Left lung (tissue), 10 donors: ENCODE results near the gene GULP1. TPM values are rescaled to one million over a fixed set of nuclear protein-coding genes. Genes with fewer than 3 reads are reported as not detected.
A peak's percentile ranks its signal among the peaks of the same experiment; 100 is the strongest.

Source experiments
- ATAC-seq: fragments of 200-7000 bp; cut with Tn5 transposase; one replicate; pipeline ENCODE4 v1.9.1; 2020; ENCODE audit warnings: moderate library complexity
- DNase-seq, 4 donors: peaks; one replicate each; pipeline ENCODE4 v3.0.0-alpha.2; 2013 to 2020
- H3K27ac ChIP-seq, 2 donors: fragments of 200-600 bp; sonication (generic) in 1 of 2; one replicate each; pipeline versions ENCODE4 v1.5.0 to v1.8.0; 2020 to 2021
- H3K27me3 ChIP-seq, 2 donors: fragments of 200-600 bp; sonication (generic) in 1 of 2; one replicate each; pipeline versions ENCODE4 v1.5.0 to v1.8.0; 2020 to 2021
- H3K36me3 ChIP-seq, 2 donors: fragments of 200-600 bp; sonication (generic) in 1 of 2; one replicate each; pipeline versions ENCODE4 v1.5.0 to v1.8.0; 2020 to 2021
- H3K4me1 ChIP-seq, 2 donors: fragments of 200-600 bp; one replicate each; pipeline ENCODE4 v1.8.0; 2021
- H3K4me3 ChIP-seq, 2 donors: fragments of 200-600 bp; sonication (generic) in 1 of 2; one replicate each; pipeline versions ENCODE4 v1.5.0 to v1.8.0; 2020 to 2021; ENCODE audit warnings: mild to moderate bottlenecking in 1 of 2
- H3K9me3 ChIP-seq, 2 donors: fragments of 200-600 bp; sonication (generic) in 1 of 2; one replicate each; pipeline versions ENCODE4 v1.5.0 to v1.8.0; 2020 to 2021
- CTCF ChIP-seq, 2 donors: fragments of 200-600 bp; sonication (generic) in 1 of 2; IDR thresholded peaks; one replicate each; pipeline versions ENCODE4 v1.5.0 to v1.8.0; 2021; ENCODE audit warnings: antibody characterized with exemption in 2 of 2
- intact Hi-C, 2 donors: fragments of 100-400 bp; cut with DNase I; formaldehyde crosslinking; loops; one replicate each; pipeline versions ENCODE4 v1.11.2 to v1.14.2; 2022
- polyA plus RNA-seq, 6 donors: library from polyadenylated mRNA; unstranded; fragments of 120-200 nt; gene quantifications; one replicate each; pipeline ENCODE4 v1.2.1, GENCODE V29; 2013; ENCODE audit not compliant: insufficient read length in 6 of 6
- total RNA-seq, 2 donors: library from RNA; stranded (reverse); fragmentation: NEBNext Ultra II Directional; extraction: Animal tissue kit (Norgen Biotek cat#: 25700); gene quantifications; one replicate each; pipeline ENCODE4 v1.2.1, GENCODE V29; 2021
- donor health status: DM: no; HTN: yes; CAD: no.
- donor health status: DM: no; HTN: no; CAD: no.

Gene GULP1
- total and polyA plus RNA-seq, 8 donors = 27.5 to 120 (median 85.4) TPM

- no peak for ATAC-seq
- no peaks in the 10 kb centered on the region for H3K4me1 ChIP-seq
- no peak overlapping the region for H3K27ac ChIP-seq
- TF ChIP-seq CTCF (IDR thresholded peaks at IDR 0.05) = no peak
- intact Hi-C loops = no loop called here
- no peaks in the 10 kb centered on the region for H3K36me3 ChIP-seq
- no peaks in the 10 kb centered on the region for H3K27me3 ChIP-seq
- H3K9me3 ChIP-seq = no peaks in the 10 kb centered on the region
- H3K4me3 ChIP-seq = no peak overlapping the region
- no peak for DNase-seq
Observed at GRCh38 chr2:188345831-188346458, 54.3 kb downstream of the GULP1 start.

GRCh38 chr2:188349019-188349418 is 57.3 kb downstream of the GULP1 start:
- no peaks in the 10 kb centered on the region for H3K4me1 ChIP-seq
- no peaks in the 10 kb centered on the region for H3K9me3 ChIP-seq
- no peak for ATAC-seq
- H3K27me3 ChIP-seq = no peaks in the 10 kb centered on the region
- DNase-seq = no peak
- no peak overlapping the region for H3K4me3 ChIP-seq
- intact Hi-C loops = no loop called here
- H3K36me3 ChIP-seq = no peaks in the 10 kb centered on the region
- TF ChIP-seq CTCF (IDR thresholded peaks at IDR 0.05) = no peak
- H3K27ac ChIP-seq = no peak overlapping the region

GRCh38 chr2:188353282-188353681 is 61.6 kb downstream of the GULP1 start:
- intact Hi-C loops = no loop called here
- no peaks in the 10 kb centered on the region for H3K9me3 ChIP-seq
- no peaks in the 10 kb centered on the region for H3K4me1 ChIP-seq
- H3K36me3 ChIP-seq = no peaks in the 10 kb centered on the region
- no peak for ATAC-seq
- H3K27me3 ChIP-seq = no peaks in the 10 kb centered on the region
- no peak overlapping the region for H3K4me3 ChIP-seq
- H3K27ac ChIP-seq = no peak overlapping the region
- no peak for DNase-seq
- TF ChIP-seq CTCF (IDR thresholded peaks at IDR 0.05) = no peak

- Histone ChIP-seq H3K4me1 (no peaks in the 10 kb centered on the region), H3K27ac (no peak overlapping the region), H3K36me3 (no peaks in the 10 kb centered on the region), H3K4me3 (no peak overlapping the region), H3K27me3 (no peaks in the 10 kb centered on the region), H3K9me3 (no peaks in the 10 kb centered on the region)
- ATAC-seq (no peak), DNase-seq (no peak)
- TF ChIP-seq CTCF (IDR thresholded peaks at IDR 0.05) = no peak
- intact Hi-C loops = no loop called here
Observed at GRCh38 chr2:188360485-188361263, 69.0 kb downstream of the GULP1 start.

- ATAC-seq (peak; percentile 43), DNase-seq (no peak)
- Histone ChIP-seq H3K27me3 (no peaks in the 10 kb centered on the region), H3K27ac (no peak overlapping the region), H3K4me1 (no peaks in the 10 kb centered on the region), H3K9me3 (no peaks in the 10 kb centered on the region), H3K4me3 (no peak overlapping the region), H3K36me3 (no peaks in the 10 kb centered on the region)
- TF ChIP-seq CTCF (IDR thresholded peaks at IDR 0.05) = no peak
- intact Hi-C loops = no loop called here
Observed at GRCh38 chr2:188364033-188364630, 72.5 kb downstream of the GULP1 start.
